GM12801 (cell line): ENCODE measurements around the gene RALBP1.

Experiments
- TF ChIP-seq, protein P1 (sequence below): IDR thresholded peaks from one replicate; pipeline ENCODE4 v1.5.1; 2011; ENCODE audit warnings: control low read depth; ENCODE audit not compliant: insufficient read length; ENCODE audit errors: extremely low read depth

The RALBP1 gene

DNA sequence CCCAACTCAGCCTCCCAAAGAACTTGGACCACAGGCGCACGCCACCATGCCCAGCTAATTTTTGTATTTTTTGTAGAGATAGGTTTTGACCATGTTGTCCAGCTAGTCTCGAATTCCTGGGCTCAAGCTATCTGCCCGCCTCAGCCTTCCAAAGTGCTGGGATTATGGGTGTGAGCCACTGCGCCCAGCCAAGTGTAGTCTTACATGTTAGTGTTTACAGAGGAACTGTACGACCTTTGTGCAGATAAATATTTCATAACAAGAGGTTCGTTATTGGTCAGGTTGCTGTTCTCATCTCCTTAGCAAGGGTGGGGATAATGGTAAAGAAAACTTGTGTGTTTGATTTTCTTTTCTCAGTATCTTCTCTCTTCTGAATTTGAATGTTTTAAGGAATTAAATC is 46.5 kb downstream of the RALBP1 start:
- TF ChIP-seq, protein P1, sequence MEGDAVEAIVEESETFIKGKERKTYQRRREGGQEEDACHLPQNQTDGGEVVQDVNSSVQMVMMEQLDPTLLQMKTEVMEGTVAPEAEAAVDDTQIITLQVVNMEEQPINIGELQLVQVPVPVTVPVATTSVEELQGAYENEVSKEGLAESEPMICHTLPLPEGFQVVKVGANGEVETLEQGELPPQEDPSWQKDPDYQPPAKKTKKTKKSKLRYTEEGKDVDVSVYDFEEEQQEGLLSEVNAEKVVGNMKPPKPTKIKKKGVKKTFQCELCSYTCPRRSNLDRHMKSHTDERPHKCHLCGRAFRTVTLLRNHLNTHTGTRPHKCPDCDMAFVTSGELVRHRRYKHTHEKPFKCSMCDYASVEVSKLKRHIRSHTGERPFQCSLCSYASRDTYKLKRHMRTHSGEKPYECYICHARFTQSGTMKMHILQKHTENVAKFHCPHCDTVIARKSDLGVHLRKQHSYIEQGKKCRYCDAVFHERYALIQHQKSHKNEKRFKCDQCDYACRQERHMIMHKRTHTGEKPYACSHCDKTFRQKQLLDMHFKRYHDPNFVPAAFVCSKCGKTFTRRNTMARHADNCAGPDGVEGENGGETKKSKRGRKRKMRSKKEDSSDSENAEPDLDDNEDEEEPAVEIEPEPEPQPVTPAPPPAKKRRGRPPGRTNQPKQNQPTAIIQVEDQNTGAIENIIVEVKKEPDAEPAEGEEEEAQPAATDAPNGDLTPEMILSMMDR = no peak

DNA sequence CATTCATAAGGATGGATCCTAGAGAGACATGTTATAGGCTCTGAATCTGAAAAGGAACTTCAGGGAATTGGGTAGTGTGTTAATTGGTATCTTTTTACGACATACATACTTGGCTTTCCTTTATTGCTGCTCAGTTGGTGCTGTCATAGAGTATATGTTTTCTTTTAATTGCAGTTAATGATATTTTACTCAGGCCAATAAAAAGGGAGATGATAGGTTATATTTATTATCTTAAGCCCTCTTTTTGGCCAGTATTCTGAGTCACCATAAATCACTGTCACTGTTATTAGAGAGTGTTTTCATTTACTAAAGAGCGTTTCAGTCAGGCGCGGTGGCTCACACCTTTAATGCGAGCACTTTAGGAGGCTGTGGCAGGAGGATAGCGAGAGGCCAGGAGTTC is 47.6 kb downstream of the RALBP1 start:
- TF ChIP-seq, protein P1 = no peak

DNA sequence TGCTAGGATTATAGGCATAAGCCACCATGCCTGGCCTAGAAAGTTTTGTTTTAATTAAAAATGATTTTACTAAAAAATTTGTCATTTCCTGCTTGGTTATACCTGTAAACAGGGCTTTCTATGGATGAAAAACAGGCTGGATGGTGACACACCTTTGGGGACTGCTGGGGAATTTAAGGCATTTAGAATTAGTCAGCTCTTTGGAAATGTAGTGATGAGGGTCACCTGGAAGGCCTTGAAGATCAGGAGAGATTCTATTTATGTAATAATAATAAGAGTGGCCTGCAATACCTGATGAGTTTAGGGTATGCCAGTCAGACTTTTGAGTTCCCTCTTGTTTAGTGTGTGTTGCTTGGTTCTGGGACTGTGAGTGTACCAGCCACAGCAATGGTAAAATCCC is 51.1 kb downstream of the RALBP1 start:
- TF ChIP-seq, protein P1 = no peak

DNA sequence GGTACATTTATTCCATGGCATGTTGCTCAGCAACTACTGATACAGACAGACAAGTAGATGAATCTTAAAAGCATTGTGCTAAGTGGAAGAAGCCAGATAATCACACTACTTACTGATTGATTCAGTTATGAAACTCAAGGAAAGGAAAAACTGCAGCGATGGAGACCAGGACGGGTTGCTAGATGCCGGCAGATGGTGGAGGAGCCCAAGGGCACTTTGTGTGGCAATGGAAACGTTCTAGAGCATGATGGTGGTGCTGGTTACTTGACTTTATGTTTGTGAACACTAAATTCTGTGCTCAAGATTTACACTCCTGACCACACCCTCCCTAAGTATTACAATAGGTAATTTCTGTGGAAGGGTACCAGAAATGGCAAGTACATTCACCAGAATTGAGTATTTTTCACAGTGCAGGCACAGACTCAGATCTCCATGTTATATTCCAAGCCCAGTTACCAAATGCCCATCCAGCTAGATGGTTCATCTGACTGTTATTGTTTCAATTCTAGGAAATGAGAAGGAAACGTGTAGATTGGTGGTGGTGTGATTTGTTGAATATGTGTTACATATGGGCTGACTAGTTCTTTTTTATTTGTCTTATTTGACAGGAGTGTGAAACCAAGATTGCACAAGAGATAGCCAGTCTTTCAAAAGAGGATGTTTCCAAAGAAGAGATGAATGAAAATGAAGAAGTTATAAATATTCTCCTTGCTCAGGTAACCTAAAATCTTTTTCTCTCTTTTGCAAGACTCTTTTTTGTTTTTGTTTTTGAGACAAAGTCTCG is 55.1 kb downstream of the RALBP1 start:
- TF ChIP-seq, protein P1 = no peak

DNA sequence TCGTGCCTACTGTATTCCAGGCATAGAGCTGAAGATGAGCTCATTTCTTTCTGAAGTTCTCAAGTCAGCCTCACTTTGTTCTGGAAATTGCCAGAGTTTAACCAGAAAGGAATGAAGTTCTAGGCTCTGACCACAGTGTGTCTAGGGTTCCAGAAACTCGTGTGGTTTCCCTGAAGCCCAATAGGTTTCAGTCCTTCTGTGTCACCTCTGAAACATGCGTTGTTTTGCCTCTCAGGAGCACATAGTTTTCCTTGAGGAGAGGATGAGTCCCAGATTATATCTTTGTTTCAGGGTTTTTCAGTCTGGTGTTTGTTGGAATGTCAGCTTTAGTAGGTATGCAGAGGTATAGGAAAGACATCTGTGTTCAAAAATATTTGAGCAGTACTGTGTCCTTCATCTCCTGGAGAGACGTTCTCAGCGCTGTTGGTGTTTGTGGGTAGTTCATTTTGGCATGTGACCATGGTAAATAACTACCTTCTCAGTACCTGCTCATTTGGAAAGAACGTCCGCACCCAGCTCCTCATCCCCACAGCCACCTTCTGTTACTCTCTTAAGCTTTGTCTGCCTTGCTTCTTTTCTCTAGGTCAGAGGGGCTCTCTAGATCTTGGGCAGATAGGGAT is 56.6 kb downstream of the RALBP1 start:
- TF ChIP-seq, protein P1 = no peak

DNA sequence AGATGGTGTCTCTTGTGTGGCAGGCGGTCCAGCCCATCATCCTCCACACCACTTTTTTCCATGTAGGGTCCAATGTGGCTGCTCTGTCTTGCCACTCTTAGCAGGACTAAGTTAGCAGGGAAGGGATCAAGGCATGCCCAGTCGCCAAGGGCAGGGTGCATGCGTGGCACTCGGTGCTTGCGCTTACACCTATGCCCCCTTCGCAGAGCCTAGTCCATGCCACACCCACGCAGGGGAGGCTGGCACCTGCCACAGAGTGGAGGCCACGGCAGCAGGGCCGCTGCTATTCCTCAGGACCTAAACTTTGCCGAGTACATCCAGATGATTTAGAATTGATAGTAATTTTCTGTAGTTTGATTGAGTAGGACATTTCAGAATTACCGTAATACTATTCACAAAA is 59.5 kb downstream of the RALBP1 start:
- TF ChIP-seq, protein P1 = no peak

DNA sequence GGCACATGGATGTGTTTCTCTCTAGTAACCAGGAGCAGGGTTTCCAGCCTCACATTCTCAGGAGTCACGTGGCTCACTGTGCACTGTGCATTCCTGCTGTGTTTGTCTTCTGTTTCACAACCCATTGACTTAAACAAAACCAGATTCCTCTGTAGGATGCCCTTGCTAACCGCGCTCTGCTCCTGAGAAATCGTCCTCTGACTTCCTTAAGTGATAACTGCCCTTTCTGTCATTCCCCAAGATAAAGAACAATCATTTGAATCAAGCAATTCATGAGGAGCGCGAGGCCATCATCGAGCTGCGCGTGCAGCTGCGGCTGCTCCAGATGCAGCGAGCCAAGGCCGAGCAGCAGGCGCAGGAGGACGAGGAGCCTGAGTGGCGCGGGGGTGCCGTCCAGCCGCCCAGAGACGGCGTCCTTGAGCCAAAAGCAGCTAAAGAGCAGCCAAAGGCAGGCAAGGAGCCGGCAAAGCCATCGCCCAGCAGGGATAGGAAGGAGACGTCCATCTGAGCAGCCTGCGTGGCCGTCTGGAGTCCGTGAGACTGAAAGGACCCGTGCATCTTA is 60.2 kb downstream of the RALBP1 start:
- TF ChIP-seq, protein P1 = no peak
